NAMALWA (cell line): ENCODE results near the gene GGT1.
"Not testable (repeated sequence)": the region's sequence is repeated elsewhere in the genome, so short reads cannot be mapped to it uniquely, and the experiment has no call there.

Source experiments
- DNase-seq: peaks from one replicate; pipeline ENCODE4 v3.0.0-alpha.2; 2015; ENCODE audit warnings: low spot score

GGT1 gene

GRCh38 chr22:24599958-24600715, 2.9 kb upstream of the GGT1 start:
- not testable (repeated sequence) for DNase-seq

DNA sequence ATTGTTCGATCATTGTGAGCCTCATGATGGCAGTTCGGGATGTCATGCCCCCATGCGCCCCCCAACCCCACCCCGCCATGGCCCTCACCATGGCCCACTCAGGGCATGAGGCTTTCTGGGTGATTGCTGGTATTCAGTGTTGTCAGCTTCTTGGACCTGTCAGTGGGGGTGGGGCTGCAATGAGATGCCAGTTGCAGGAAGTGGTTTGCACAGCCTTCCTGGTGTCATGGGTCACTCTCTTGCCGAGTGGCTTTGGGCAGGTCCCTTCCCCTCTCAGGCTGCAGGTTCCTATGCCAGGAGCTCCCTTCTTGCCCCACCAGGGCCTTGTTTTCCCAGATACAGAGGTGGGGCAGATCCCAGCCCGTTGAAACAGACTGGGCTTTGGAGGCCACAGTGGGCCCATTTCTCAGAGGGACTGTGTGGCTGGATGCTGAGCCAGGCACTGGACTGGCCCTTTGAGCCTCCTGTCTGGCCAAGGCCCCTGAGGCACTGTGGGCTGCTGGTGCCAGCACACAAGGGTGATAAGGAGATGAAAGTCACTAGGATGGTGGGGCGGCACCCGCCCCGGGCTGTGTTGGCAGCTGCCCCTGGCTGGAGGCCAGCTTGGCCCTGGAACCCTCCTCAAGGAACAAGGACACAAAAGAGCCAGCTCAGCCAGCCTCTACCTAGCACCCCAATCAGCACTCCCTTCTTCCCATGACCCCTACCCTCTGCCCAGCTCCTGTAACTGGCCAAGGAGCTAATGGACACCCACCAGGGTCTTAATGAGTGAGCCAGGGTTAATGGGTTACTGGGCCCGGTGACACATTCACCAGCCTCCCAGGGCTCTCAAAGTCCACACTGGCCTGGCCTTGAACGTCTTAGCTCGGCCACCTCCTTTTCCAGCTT, 1.5 kb upstream of the GGT1 start:
- no peak for DNase-seq

- not testable (repeated sequence) for DNase-seq
Measured at GRCh38 chr22:24602105-24602749, 766 bp upstream of the GGT1 start.

- not testable (repeated sequence) for DNase-seq
Measured at GRCh38 chr22:24603770-24604629, 1.0 kb downstream of the GGT1 start.

DNA sequence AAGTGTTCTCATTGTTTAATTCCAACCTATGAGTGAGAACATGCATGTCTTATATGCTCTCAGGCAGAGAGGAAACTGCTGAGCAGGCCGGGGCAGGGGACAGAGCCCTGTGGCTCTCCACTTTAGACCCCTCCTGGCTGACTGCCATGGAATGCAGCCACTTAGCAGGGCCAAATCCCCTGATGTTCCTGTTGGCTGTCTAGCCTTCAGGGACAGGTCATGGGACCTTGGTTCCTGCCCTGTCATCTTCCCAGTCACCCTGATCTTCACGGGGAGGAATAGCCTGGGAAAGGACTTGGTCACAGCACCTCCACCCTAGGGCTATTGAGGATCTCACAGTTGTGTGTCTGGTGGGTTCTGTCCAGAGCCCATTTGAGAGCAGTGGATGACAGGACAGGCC, 3.3 kb downstream of the GGT1 start:
- not testable (repeated sequence) for DNase-seq

DNA sequence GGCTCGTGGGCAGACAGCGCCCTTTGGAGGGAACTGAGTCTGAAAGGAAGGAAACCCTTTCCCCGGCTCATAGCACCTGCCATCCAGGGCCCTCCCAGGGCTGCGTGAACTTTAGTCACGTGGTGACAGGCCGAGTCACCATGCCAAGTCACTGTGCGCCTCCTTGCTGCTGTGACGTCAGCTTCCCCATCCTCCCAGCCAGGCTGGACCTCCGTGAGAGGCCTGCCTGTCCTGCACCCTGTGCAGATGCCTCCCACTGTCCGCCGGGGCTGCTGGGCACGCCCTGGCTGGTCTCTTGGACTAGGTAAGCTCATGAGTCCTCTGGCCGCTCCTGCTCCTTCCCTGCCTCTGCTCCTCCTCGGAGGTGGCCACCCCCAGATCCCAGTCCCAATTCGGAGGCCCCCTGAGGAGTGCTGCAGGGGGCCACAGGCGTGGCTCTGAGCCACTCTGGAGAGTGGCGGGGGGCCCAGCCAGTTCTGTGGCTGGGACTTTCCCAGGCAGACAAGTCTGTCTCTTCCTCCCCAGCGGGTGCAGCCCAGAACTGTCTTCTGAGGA, 4.5 kb downstream of the GGT1 start:
- DNase-seq, result not testable (repeated sequence)

GRCh38 chr22:24608327-24608726, 5.3 kb downstream of the GGT1 start:
- not testable (repeated sequence) for DNase-seq

GRCh38 chr22:24609888-24610287, 6.9 kb downstream of the GGT1 start:
- DNase-seq, result not testable (repeated sequence)

GRCh38 chr22:24614794-24615193, 11.8 kb downstream of the GGT1 start:
- not testable (repeated sequence) for DNase-seq

- DNase-seq, result not testable (repeated sequence)
Measured at GRCh38 chr22:24621244-24621643, 18.3 kb downstream of the GGT1 start.

DNA sequence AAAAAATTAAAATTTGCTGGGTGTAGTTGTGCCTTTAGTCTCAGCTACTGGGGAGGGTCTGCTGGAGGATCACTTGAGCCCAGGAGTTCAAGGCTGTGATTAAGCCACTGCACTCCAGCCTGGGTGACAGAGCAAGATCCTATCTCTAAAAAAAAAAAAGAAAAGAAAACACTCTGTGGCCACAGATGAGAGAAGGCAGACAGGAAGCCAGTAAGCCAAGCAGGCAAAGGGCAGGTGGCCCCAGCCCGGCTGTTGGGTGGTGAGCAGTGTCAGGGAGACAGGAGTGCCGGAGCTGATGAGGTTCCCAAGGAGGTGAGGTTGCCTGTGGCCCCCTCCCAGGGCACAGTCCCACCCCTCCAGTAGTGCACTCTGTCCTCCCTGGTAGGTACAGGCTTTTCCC, 19.6 kb downstream of the GGT1 start:
- DNase-seq, result peak; percentile 47

- not testable (repeated sequence) for DNase-seq
Measured at GRCh38 chr22:24627911-24628310, 24.9 kb downstream of the GGT1 start.

GRCh38 chr22:24629069-24629468, 26.1 kb downstream of the GGT1 start:
- peak; percentile 26 for DNase-seq

- DNase-seq, result not testable (repeated sequence)
Measured at GRCh38 chr22:24630812-24631427, 27.9 kb downstream of the GGT1 start.

GRCh38 chr22:24631430-24632122, 28.6 kb downstream of the GGT1 start:
- DNase-seq, result not testable (repeated sequence)

GRCh38 chr22:24632642-24633041, 29.6 kb downstream of the GGT1 start:
- not testable (repeated sequence) for DNase-seq

DNA sequence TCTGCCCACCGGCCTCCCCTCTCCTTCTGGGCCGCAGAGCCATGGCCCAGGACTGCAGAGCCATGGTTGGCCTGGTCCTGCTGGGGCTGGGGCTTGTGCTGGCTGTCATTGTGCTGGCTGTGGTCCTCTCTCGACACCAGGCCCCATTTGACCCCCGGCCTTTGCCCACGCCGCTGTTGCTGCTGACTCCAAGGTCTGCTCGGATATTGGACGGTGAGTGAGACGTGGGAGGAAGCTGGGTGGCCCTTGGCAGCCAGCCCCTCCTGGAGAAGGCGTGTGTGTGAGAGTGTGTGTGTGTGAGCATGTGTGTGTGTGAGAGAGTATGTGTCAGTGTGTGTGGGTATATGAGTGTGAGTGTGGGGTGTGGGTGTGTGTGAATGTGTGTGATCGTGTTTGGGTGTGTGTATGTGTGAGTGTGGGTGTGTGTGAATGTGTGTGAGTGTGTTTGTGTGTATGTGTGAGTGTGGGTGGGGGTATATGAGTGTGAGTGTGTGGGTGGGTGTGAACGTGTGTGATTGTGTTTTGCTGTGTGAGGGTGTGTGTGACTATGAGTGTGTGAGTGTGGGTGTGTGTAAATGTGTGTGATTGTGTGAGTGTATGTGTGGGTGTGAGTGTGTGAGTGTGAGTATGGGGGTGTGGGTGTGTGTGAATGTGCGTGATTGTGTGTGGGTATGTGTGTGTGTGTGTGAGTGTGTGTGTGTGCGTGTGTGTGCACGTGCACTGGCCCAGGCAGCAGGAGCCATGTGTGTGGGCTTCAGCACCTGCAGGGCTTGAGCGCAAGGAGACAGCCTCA, 30.4 kb downstream of the GGT1 start:
- not testable (repeated sequence) for DNase-seq

DNA sequence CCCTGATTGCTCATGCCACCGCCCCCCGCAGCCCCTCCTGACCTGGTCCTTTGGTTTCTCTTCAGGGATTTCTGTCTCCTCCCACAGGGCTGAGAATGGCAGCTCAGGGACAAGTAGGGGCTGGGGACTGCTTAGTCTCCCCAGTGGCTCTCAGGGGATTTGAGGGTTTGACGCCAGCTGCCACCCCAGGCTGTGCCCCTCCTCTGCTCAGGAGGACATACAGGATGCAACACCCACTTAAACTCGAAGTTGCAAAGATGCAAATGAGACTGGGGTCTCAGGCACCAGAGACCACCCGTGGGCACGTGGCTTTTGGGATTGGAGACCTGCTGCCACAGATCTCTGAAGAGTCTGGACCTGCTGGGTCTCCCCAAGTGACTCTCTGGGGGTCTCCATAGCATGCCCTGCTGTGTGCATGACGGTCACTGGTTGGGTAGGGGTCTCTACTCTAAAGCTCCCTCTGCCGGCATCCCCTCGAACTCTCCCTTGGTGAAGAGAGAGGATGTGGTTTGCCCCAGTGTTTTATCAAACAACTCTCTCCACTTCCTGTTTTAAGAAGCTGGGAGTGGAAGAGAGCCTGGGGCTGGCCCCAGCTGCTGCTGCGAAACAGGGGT, 31.9 kb downstream of the GGT1 start:
- peak; percentile 59 for DNase-seq

DNA sequence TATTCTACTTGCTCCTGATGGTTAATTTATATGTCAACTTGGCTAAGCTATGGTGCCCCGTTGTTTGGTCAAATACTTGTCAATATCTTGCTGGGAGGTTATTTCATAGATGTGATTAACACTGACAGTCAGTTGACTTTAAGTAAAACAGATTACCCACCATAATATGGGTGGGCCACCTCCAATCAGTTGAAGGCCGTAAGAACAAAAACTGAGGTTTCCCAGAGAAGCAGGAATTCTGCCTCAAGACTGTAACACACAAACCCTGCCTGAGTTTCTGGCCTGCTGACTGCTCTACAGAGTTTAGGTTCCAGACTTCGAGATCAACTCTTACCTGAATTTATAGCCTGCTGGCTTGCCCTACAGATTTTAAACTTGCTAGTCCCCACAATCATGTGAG, 33.5 kb downstream of the GGT1 start:
- DNase-seq, result not testable (repeated sequence)
